GM19468 (cell line): Measurements from ENCODE around the gene PTPN5.

Source experiments
- ATAC-seq: cut with Tn5 transposase; IDR thresholded peaks from one replicate; pipeline ENCODE4 v1.9.1; 2021; ENCODE audit warnings: mild to moderate bottlenecking, moderate library complexity, moderate number of reproducible peaks; ENCODE audit not compliant: unreplicated experiment; ENCODE audit errors: extremely low read depth

PTPN5 gene

DNA sequence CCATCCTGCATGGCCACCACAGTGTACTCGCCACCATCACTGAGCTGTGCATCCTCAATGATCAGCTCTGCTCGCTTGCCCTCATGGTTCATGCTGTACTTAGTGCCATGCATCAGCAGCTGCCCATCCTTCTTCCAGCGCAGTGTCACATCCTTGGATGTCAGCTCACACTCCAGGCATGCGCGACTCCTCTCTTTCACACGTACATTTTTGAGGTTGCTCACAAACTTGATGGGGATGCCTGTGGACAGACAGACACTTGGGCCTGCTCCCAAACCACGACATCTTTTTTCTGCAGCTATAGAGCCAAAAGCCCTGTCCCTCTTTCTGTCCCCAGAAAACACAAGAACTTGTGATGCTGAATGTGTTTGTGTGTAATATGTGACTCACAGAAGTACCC is 76.1 kb downstream of the PTPN5 start:
- no peak for ATAC-seq

GRCh38 chr11:18714443-18714780 is 77.2 kb downstream of the PTPN5 start:
- no peak for ATAC-seq

DNA sequence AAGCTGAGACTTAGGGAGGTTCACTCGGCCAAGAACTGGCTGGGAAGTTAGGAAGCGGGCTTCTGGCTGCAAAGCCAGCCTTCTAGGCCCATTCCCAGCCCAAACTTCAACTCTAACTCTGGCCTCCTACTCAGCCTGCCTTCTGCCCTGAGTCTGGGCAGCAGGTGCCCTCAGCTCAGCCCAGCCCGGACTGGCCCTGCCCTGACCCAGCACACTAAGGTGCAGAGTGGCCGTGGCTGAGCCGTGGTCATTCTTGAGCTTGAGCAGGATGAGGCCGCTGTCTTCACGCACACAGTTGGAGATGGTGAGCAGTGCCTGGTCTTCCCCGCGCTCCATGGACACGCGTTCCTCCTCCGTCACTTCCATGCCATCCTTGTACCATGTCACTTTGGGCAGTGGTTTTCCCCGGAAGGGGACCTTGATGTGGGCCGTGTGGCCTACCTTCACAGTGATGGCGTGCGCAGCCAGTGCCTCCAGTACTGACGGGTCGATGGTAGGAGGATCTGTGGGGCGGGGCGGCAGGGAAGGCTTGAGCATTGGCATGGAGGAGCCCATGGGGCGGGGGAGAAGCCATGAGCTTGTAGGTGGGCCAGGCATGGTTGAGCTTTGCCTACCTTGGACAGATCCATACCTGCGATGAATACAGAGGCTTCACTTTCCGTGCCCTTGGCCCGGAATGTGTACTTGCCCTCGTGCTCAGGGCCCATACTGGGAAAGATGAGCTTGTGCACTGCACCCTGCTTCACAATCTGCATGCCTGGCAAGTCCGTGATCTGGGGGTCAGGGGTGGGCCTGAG is 77.8 kb downstream of the PTPN5 start:
- ATAC-seq = no peak

GRCh38 chr11:18710545-18710944 is 81.1 kb downstream of the PTPN5 start:
- ATAC-seq = no peak

- no peak for ATAC-seq
Measured at GRCh38 chr11:18709414-18709813, 82.2 kb downstream of the PTPN5 start.

DNA sequence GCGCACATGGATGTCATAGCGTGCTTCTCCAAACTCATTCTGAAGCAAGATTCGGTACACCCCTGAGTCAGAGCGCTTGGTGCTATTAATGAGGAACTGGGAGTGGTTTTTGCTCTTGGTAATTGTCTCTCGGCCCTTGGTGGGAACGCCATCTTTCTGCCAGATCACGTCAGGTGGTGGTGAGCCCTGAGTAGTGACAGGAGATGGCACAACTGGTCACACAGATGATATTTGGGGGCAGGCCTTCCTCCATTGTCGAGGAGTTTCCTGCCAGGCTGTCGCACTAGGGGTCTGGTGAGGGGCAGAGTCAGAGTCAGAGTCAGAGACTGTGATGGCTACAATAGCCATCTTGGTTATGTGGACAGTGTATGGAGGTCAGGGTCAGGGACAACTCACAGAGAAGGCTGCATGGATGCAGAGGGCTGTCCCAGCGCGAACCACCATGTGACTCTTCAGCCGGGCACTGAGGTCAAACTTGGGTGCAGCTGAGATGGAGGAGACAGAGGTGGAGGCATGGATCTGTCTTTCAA is 83.7 kb downstream of the PTPN5 start:
- ATAC-seq = no peak

DNA sequence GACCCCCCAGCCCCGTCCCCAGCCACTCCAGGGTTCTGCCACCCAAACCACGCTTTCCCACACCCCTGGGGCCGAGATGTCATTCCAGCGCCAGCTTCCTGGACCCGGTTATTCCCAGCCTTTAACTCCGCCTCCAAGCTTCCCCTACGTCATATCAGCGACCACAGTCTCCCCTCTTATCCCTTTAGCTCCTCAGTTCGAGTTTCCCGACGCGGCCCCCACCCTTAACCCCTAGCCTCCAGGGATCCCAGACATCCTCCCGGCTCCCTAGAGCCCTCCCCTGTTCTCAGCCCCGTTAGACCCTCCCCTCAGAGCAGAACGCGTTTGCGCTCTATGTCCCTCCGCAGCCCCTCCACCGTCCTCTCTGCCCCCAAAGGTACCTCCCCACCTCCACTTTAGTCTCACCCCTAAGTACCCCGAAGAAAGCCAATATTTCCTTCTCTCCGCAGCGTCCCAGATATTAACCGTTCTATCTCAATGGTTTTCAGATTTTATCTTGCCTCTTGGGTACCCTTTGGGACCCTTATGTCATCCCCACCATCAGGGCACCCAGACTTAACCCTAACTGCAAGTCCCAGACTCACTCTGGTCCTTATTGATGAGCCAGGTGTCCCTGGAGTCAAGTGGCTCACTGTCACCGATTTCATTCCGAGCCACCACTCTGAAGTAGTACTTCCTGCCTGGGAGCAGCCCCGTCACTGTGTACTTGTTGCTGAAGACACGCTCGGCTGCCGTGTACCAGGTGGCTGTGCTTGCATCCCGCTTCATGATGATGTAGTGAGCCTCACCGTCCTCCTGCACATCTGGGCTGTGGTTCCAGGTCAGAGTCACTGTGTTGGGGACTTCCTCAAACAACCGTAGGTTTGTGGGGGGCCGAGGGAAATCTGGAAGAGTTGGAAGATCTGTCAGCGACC is 85.0 kb downstream of the PTPN5 start:
- no peak for ATAC-seq

GRCh38 chr11:18705651-18706281 is 85.8 kb downstream of the PTPN5 start:
- ATAC-seq = no peak

DNA sequence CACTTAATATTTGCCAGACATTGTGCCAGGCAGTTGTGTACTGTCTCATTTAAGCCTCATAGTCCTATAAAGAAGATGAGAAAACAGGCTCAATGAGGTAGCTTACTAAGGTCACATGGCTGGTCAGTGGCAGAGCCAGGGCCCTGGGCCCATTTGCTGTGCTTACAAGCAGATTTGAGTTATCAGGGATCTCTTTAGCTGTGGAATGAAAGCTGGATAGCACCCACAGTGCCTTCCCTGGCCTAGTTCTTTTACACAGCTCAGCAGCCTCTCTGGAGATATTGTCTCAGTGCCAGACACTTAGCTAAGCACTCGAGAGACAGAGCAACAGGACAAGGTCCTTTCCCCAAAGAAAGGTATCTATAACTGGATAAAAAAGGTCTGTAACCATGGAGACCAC is 86.9 kb downstream of the PTPN5 start:
- no peak for ATAC-seq

DNA sequence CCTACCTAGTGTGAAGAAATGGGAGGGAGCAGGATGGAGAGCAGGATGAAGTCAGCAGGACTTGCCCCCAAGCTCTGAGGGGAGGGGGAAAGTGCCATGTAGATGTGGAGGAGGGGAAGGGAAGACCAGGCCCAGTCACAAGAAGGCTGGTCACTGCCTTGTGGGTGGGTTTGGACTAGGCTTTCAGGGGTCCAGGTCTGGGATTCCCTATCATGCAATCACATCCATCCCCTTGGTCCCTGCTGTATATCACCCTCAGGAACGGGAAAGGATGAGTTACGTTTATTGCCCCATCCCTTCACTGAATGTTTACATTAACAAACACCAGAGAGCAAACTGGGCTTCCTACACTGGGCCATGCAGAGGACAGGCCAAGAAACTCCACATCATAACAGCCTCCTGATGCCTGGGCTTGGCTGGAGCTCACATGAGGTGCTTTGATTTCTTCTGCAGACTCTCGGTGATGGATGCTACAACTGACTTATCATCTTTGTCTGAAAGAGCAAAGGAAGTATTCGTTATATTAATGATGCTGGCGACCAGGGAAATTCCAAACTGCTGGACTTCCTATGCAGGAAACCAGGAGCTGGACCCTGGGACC is 87.5 kb downstream of the PTPN5 start:
- ATAC-seq = no peak

DNA sequence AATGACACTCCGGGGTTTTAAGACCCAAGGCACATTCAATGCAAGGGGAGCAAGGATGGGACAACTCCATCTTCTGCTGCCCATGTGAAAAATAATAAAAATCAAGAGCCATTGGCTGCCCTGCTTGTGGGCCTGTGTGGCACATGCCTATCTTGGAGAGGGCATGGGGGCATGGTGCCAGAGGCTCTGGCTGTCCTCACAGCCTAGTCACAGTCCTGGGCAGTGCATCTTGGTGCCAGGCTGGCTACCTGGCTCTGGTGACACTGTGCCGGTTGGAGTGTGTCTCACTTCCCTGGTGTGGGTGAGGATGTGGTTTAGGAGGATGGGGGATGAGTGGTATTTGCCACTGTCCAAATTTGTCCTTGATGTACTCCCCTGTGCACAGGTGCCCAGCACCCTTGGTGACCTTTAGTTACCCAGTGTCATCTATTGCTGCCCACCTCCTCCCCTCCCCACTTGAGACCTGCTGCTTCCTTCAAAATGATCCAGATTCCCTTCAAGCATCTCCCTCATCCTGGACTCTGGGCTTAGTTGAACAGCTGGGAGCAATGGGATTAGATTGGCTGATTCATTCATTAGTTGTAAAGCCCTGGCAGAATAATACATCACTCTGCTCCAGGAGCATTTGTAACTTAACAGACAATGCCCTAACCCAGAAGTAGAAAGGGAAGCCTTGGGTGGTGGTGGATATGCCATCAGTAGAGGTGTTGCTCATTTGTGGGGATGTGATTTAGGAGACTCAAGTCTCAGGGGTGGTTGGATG is 88.4 kb downstream of the PTPN5 start:
- ATAC-seq = no peak

DNA sequence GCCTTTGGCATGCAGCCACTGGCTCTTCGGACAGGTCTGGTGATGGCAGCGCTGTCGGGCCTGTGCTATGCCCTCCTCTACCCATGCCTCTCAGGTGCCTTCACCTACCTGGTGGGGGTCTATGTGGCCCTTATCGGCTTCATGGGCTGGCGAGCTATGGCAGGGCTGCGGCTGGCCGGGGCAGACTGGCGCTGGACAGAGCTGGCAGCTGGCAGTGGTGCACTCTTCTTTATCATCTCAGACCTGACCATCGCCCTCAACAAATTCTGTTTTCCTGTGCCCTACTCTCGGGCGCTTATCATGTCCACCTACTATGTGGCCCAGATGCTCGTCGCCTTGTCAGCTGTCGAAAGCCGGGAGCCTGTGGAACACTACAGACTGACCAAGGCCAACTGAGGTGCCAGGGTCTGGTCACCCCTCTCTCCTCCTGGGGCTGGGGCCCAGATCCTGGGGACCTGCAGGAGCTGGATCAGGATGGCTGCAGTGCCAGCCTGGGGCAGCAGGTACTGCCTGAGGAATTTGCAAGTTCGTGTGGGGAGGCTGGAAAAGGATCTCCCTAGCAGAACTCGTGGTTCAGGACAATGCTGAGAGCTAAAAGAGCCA is 89.9 kb downstream of the PTPN5 start:
- no peak for ATAC-seq

- no peak for ATAC-seq
Measured at GRCh38 chr11:18700872-18701271, 90.7 kb downstream of the PTPN5 start.

DNA sequence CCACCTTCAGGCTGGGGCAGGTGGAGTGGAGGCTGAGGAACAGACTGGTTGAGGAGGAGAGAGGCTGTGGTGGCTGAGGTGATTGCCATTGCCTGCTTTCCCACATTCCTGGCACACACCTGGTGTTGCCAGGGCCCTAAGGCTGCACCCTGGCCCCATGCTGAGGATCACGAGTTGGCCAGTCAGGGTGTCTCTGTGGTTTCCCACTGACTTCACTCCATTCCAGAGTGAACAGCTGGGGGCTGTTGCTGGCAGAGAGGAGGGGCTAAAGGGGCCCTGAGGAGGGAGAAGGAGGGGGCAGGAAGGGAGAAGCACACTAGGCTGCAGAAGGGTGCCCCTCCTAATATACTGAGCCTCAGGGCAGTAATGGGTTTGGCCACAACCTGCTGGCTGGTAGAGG is 91.2 kb downstream of the PTPN5 start:
- ATAC-seq = no peak

DNA sequence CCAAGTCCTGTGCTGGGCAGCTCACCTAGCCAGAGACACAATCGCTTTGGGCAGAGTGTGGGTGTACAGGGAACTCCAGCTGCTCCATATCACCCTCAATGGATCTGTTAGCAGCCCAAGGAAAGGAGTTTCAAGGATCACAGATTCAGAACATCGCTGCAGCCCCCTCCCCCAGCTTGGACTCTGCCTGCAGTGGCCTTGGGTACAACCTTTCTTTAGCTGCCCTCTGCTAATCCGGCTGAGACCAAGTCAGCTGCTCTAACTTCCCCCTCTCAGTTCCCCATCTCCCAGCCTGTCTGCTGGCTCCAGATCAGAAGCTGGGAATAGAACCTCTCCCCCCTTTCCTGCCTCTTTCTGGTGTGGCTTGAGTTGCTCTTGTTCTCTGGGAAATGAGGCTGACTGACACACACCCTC is 91.7 kb downstream of the PTPN5 start:
- no peak for ATAC-seq

GRCh38 chr11:18699269-18699596 is 92.4 kb downstream of the PTPN5 start:
- ATAC-seq = no peak

DNA sequence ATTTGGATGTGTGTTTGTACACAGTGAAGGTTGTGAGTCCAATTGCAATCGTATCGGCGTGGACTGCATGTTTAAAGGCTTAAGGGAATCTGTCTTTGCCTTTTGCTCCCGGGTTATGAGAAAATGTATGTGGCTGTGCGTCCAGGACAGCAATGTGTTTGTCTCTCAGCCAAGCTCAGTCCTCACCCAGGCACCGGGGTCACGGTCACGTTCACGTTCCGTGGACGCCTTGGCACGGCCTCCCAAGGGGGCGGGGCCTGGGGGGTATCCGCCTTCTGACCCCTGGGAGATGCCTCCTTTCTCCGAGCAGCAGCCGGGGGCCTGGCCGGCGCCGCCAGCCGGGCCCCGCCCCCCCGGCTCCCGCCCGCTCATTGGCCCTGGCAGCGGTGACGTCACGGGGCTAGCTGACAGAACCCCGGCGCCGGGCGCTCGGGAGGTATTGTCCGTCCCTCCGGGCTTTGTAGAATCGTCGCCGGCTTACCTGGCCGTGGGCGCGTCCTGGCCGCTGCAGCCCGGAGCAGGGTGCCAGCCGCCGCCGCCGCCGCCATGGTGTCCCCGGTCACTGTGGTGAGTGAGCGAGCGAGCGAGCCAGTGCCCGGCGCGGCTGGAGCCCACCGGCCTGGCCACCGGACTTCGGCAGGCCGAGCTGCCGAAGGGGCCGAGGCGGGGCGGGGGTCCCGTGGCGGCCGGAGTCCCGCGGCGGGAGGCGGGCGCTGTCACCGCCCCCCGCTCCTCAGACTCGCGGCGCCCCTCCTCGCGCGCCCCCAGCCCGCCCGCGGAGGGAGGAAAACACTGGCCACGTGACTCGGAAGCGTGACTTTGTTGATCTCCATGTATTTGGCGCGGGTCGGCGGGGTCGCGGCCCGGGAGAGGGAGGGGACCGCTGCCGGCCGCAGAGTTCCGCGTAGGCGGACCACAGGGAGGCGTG is 93.0 kb downstream of the PTPN5 start, which contains the start of gene TMEM86A:
TSS of gene TMEM86A (plus strand) at position 439 of the 928 bp plus-strand sequence. CDS start at position 547, 108 bp downstream.
- ATAC-seq = no peak

DNA sequence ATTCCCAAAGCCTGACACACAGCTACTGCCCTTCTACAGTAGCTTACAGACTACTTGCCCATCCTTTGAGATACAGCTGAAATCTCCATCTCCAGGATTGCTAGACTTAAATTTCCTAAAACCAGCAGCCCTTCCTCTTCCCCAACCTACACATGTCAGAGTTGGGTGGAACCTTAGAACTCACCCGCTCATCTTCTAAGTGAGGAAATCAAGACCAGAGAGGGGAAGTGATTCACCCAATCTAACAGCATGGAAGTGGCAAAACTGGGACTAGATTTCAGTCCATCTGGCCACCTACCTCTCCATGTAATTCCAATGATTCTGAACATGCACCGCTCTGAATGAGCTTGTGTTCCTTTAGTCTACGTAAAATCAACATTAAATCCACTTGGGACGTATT is 94.0 kb downstream of the PTPN5 start:
- no peak for ATAC-seq
